ENCODE data around the gene MPP2.
A peak's percentile ranks its signal among the peaks of the same experiment; 100 is the strongest.
"Not testable (repeated sequence)": the region's sequence is repeated elsewhere in the genome, so short reads cannot be mapped to it uniquely, and the experiment has no call there.

The MPP2 gene

GRCh38 chr17:43927929-43928328 is 20.6 kb upstream of the MPP2 start:
- DNase-seq = not testable (repeated sequence)

- peak; percentile 31 for DNase-seq
Observed at GRCh38 chr17:43927060-43927864, 19.9 kb upstream of the MPP2 start.

DNA sequence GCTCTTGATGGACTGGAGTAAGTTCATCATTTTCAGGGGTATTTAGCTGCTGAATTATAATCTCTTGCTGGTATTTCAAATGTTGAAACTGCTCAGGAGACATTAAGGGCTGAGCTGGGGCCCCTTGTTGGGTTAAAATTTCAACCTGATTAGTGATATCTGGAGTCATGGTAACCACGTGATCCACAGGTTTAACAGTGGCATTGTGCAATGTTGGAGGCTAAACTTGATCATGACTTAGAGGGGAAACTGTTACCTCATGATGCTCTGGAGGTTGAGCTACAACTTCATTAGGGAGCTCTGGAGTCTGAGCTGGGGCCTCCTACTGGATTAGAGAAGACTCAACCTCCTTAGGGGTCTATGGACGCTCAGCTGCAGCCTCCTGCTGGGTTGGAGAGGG is 17.2 kb upstream of the MPP2 start:
- no peak for DNase-seq

- no peak for DNase-seq
Observed at GRCh38 chr17:43920500-43921095, 13.3 kb upstream of the MPP2 start.

DNA sequence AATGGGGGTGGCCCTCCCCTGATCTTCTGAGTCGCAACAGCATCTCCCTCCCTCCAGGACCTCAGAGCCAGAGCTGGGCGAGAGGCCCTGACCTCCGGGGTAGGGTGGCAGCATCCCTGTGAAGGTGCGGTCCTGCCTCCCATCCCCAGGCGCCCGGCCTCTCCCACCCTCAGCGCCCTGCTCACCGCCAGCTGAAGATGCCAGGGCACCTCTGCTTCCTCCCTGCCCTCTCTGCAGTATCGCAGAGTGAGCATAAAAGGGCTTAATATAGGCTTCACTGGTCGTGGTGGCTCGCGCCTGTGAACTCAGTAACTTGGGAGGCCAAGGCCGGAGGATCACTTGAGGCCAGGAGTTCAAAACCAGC is 10.7 kb upstream of the MPP2 start:
- DNase-seq = no peak

- no peak for DNase-seq
Observed at GRCh38 chr17:43917348-43918025, 10.2 kb upstream of the MPP2 start.

GRCh38 chr17:43917016-43917347 is 9.6 kb upstream of the MPP2 start:
- DNase-seq = no peak

DNA sequence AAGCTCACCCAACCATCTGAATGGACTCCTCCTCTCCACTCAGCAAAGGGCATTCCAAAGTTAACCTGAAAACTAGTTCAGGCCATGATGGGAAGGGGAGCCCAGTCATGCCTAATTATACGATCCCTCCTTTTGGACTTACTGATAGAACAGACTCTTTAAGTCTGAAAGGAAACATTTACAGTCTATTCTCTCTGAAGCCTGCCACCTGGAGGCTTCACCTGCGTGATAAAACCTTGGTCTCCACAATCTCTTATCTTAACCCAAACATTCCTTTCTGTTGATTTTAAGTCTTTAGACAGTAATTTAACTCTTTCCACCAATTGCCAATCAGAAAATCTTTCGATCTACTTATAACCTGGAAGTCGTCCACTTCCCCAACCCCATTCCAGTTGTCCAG is 9.0 kb upstream of the MPP2 start:
- DNase-seq = no peak

DNA sequence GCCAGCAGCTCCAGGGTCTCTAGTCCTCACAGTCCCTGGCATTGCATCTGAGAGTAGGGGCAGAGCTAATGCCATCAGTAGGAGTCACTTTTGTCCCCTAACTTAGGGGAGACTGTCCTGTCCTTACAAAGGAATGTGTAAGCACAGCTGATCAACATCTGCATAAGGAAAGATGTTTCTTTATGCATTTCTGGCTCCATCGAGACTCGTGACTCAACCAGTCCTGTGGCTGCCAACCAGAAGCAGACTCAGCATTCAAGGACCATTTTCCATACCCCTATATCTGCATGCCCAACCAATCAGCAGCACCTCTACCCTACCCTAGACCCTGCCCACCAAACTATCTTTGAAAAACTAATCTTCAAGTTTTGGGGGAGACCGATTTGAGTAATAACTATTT is 8.2 kb upstream of the MPP2 start:
- DNase-seq = no peak

DNA sequence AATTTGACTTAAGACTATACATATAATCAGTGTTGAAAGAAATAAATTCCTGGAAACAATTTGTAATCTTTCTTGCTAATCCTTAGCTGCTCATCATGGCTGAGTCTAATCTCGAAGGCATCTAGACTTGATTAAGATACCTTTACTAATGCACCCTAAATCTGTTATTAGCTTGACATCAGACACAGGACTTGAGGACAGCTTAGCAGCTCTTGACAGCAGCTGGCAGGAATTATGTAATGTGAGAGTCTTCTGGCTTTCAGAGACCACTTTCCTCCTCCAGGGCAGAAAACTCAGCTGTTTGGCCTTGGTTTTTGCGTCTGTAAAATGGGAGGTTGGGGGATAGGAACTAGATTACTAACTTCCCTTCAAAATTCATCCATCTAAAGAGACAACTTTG is 7.1 kb upstream of the MPP2 start:
- no peak for DNase-seq

DNA sequence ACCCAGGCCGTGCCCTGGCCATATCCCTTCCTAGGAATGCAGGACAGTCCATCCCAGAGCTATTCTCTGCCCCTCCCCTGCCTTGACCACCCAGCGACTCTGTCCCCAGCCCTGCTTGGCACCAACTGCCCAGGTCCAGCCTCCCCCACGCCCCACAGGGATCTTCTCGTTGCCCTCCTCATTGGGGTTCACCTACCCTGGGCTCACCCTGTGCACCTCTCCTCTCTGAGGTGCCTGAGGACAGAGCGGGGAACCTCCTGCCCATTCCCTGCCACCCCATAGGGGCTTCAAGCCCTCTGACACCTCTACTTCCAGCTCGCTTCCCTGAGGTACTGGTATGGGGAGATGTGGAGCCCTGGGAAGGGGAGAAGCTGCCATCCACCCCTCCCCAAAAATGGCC is 6.2 kb upstream of the MPP2 start:
- DNase-seq = no peak

GRCh38 chr17:43912635-43913304 is 5.4 kb upstream of the MPP2 start:
- DNase-seq = peak; percentile 5

- DNase-seq = peak; percentile 9
Observed at GRCh38 chr17:43911904-43912303, 4.6 kb upstream of the MPP2 start.

GRCh38 chr17:43909537-43910231 is 2.3 kb upstream of the MPP2 start:
- no peak for DNase-seq

- DNase-seq = peak; percentile 67
Observed at GRCh38 chr17:43907998-43908721, 824 bp upstream of the MPP2 start.

DNA sequence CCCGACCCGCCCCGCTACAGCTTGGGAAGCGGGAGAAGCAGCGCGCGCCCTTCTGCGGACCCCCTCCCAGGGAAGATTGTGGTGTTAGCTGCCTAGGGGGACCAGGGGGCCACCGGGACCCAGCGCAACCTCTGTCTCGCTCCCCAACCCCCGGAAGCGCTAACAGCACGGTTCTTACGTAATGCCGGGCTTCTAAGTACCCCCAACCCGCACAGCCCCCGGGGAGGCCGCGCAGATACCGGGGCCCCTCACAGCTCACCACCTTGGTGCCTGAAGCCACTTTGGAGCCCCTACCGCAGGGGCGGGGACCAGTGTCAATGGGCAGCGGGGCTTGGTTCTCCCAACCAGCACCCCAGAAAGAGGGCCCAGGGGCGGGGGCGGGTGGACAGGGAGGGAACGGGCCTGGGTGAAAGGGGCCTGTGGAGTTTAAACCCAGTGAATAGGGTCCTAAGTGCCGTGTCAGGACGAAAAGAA is 348 bp downstream of the MPP2 start:
- no peak for DNase-seq

GRCh38 chr17:43905985-43906852 is 1.1 kb downstream of the MPP2 start:
- peak; percentile 59 for DNase-seq

GRCh38 chr17:43905400-43905984 is 1.8 kb downstream of the MPP2 start:
- DNase-seq = peak; percentile 18

DNA sequence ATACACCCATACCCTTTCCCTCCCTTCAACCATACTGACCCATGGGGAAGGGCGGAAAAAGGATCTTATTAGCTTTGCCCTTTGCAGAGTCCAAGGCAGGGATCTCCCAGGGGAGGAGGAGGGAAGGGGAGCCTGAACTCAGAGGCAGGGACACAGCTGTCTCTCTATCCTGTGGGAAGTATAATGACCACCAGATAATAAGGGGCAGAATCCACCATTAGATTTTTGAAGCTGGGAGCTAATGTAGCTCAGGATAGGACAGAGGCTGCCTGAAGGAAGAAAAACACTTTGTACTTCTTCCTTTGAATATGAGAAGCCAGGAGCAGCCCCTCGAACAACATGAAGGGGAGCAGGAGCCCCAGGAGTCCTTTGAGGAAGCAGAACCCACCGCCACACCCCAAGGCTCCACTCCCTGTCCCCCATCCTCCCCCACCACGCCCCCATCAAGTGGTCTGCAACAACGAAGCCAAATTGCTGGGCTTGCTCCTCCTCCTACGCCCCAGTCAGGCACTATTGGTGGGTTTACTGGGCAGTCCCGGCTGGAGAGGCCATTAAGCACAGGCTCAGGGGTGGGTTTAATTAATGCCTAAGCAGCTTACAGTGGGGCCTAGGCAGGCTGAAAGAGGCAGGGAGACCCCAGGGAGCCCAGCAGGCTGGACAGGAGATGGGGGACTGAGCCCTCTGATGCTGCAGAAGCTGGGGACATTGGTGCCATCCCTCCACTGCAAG is 5.3 kb downstream of the MPP2 start:
- DNase-seq = no peak
